ENCODE results near the gene MTHFD1L.

MTHFD1L gene

DNA sequence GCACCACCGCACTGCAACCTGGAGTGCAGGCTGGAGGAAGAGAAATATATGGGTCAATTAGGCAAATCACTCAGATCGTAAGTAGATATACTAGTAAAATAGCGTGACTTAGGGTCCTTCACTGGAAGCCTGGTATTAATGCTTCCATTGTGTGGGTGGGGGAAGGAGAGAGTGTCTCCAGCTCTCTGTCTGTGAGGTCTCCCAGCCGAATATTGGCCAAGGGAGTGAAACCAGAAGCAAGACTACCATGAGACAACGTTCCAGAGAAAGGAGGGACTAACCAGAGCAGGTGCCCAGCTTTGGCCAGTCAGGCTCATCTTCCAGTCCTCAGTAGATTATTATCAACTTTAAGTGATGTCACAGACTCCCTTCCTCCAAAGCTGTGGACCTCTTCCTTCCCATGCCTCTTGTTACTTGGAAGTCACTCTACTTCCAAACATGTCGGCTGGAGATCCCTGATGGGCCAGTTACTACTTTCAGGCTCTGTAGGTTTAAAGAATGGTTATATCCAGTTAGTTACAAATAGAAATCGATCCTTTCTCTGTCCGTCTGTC is 28.8 kb downstream of the MTHFD1L start:
- H3K27ac ChIP-seq (ENCODE audit: low read depth, low read length), result no peak overlapping the region

GRCh38 chr6:150894935-150895552 is 29.5 kb downstream of the MTHFD1L start:
- Histone ChIP-seq H3K27ac (ENCODE audit: low read depth, low read length) (no peak overlapping the region), H3K9ac (ENCODE audit: low read length) (no peak overlapping the region), H3K4me1 (ENCODE audit: control insufficient read depth, insufficient read depth, low read length) (peaks cover 11% of the 10 kb centered on the region), H3K36me3 (ENCODE audit: control insufficient read depth, insufficient read depth, low read length) (no peaks in the 10 kb centered on the region), H3K27me3 (ENCODE audit: control insufficient read depth, insufficient read depth, low read length) (no peaks in the 10 kb centered on the region), H3K4me3 (ENCODE audit: low read length) (peak overlapping the region; percentile 37)

More for the DNA sequence above, 28.8 kb downstream of the MTHFD1L start:
- Histone ChIP-seq H3K4me3 (ENCODE audit: low read length) (no peak overlapping the region), H3K9ac (ENCODE audit: low read length) (no peak overlapping the region), H3K27me3 (ENCODE audit: control insufficient read depth, insufficient read depth, low read length) (no peaks in the 10 kb centered on the region), H3K4me1 (ENCODE audit: control insufficient read depth, insufficient read depth, low read length) (peaks cover 9% of the 10 kb centered on the region), H3K36me3 (ENCODE audit: control insufficient read depth, insufficient read depth, low read length) (no peaks in the 10 kb centered on the region)

- H3K36me3 ChIP-seq (ENCODE audit: control insufficient read depth, insufficient read depth, low read length), result no peaks in the 10 kb centered on the region
- peaks cover 11% of the 10 kb centered on the region for H3K4me1 ChIP-seq (ENCODE audit: control insufficient read depth, insufficient read depth, low read length)
- no peak overlapping the region for H3K9ac ChIP-seq (ENCODE audit: low read length)
- H3K27me3 ChIP-seq (ENCODE audit: control insufficient read depth, insufficient read depth, low read length), result no peaks in the 10 kb centered on the region
- no peak overlapping the region for H3K4me3 ChIP-seq (ENCODE audit: low read length)
- no peak overlapping the region for H3K27ac ChIP-seq (ENCODE audit: low read depth, low read length)
These were observed 30.6 kb downstream of the MTHFD1L start for GRCh38 chr6:150895928-150896632.

GRCh38 chr6:150897400-150897943 is 32.0 kb downstream of the MTHFD1L start:
- H3K4me1 ChIP-seq (ENCODE audit: control insufficient read depth, insufficient read depth, low read length), result peaks cover 9% of the 10 kb centered on the region
- H3K27ac ChIP-seq (ENCODE audit: low read depth, low read length), result no peak overlapping the region

GRCh38 chr6:150898399-150899170 is 33.1 kb downstream of the MTHFD1L start:
- Histone ChIP-seq H3K4me1 (ENCODE audit: control insufficient read depth, insufficient read depth, low read length) (peaks cover 9% of the 10 kb centered on the region), H3K36me3 (ENCODE audit: control insufficient read depth, insufficient read depth, low read length) (no peaks in the 10 kb centered on the region), H3K9ac (ENCODE audit: low read length) (no peak overlapping the region), H3K4me3 (ENCODE audit: low read length) (peak overlapping the region; percentile 10), H3K27ac (ENCODE audit: low read depth, low read length) (no peak overlapping the region), H3K27me3 (ENCODE audit: control insufficient read depth, insufficient read depth, low read length) (no peaks in the 10 kb centered on the region)

More at GRCh38 chr6:150897400-150897943, 32.0 kb downstream of the MTHFD1L start:
- no peaks in the 10 kb centered on the region for H3K27me3 ChIP-seq (ENCODE audit: control insufficient read depth, insufficient read depth, low read length)
- no peak overlapping the region for H3K9ac ChIP-seq (ENCODE audit: low read length)
- no peak overlapping the region for H3K4me3 ChIP-seq (ENCODE audit: low read length)
- no peaks in the 10 kb centered on the region for H3K36me3 ChIP-seq (ENCODE audit: control insufficient read depth, insufficient read depth, low read length)

- no peaks in the 10 kb centered on the region for H3K36me3 ChIP-seq (ENCODE audit: control insufficient read depth, insufficient read depth, low read length)
- H3K4me3 ChIP-seq (ENCODE audit: low read length), result no peak overlapping the region
- peaks cover 9% of the 10 kb centered on the region for H3K4me1 ChIP-seq (ENCODE audit: control insufficient read depth, insufficient read depth, low read length)
- no peak overlapping the region for H3K9ac ChIP-seq (ENCODE audit: low read length)
- H3K27ac ChIP-seq (ENCODE audit: low read depth, low read length), result no peak overlapping the region
- H3K27me3 ChIP-seq (ENCODE audit: control insufficient read depth, insufficient read depth, low read length), result no peaks in the 10 kb centered on the region
These were observed 33.7 kb downstream of the MTHFD1L start for GRCh38 chr6:150899231-150899630.

- peaks cover 5% of the 10 kb centered on the region for H3K4me1 ChIP-seq (ENCODE audit: control insufficient read depth, insufficient read depth, low read length)
- no peak overlapping the region for H3K27ac ChIP-seq (ENCODE audit: low read depth, low read length)
These were observed 34.5 kb downstream of the MTHFD1L start for GRCh38 chr6:150900049-150900448.

DNA sequence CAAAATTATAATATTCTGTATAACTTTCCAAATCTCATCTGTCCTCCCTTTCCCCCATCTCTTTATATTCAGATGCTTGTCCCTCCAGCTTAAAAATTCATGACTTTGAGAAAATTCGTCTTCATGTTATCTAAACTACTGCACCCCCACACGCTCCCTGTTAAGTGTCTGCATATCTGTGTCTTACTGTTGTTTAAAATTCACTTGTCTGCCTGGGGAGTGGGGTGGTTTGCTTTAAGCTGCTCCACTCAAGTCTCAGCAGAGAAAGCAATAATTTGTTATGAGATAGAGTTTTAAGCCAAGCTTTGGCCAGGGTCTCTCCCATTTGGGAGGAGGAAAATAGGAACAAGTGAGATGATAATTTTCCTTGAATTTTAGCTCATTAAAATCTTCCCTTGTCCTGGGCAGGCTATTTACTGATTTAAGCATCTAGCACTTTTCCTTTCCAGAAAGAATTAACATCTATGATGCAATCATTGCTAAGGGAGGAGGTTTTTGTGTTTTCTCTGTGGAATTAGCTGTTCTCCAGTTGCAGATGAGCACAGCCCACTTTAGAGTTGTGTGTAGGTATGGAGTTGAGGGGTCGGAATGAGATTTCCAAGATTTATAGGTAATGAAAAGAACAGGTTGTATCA is 36.8 kb downstream of the MTHFD1L start:
- no peak overlapping the region for H3K4me3 ChIP-seq (ENCODE audit: low read length)
- H3K27me3 ChIP-seq (ENCODE audit: control insufficient read depth, insufficient read depth, low read length), result no peaks in the 10 kb centered on the region
- H3K9ac ChIP-seq (ENCODE audit: low read length), result no peak overlapping the region
- peaks cover 6% of the 10 kb centered on the region for H3K4me1 ChIP-seq (ENCODE audit: control insufficient read depth, insufficient read depth, low read length)
- H3K36me3 ChIP-seq (ENCODE audit: control insufficient read depth, insufficient read depth, low read length), result no peaks in the 10 kb centered on the region
- H3K27ac ChIP-seq (ENCODE audit: low read depth, low read length), result no peak overlapping the region

More at GRCh38 chr6:150900049-150900448, 34.5 kb downstream of the MTHFD1L start:
- H3K9ac ChIP-seq (ENCODE audit: low read length), result no peak overlapping the region
- H3K27me3 ChIP-seq (ENCODE audit: control insufficient read depth, insufficient read depth, low read length), result no peaks in the 10 kb centered on the region
- no peak overlapping the region for H3K4me3 ChIP-seq (ENCODE audit: low read length)
- H3K36me3 ChIP-seq (ENCODE audit: control insufficient read depth, insufficient read depth, low read length), result no peaks in the 10 kb centered on the region

GRCh38 chr6:150905769-150906168 is 40.3 kb downstream of the MTHFD1L start:
- Histone ChIP-seq H3K36me3 (ENCODE audit: control insufficient read depth, insufficient read depth, low read length) (no peaks in the 10 kb centered on the region), H3K9ac (ENCODE audit: low read length) (no peak overlapping the region), H3K27me3 (ENCODE audit: control insufficient read depth, insufficient read depth, low read length) (no peaks in the 10 kb centered on the region), H3K4me1 (ENCODE audit: control insufficient read depth, insufficient read depth, low read length) (peaks cover 3% of the 10 kb centered on the region), H3K27ac (ENCODE audit: low read depth, low read length) (no peak overlapping the region), H3K4me3 (ENCODE audit: low read length) (no peak overlapping the region)

- H3K27me3 ChIP-seq (ENCODE audit: control insufficient read depth, insufficient read depth, low read length), result no peaks in the 10 kb centered on the region
- no peaks in the 10 kb centered on the region for H3K36me3 ChIP-seq (ENCODE audit: control insufficient read depth, insufficient read depth, low read length)
- H3K27ac ChIP-seq (ENCODE audit: low read depth, low read length), result peak overlapping the region; percentile 51
- H3K9ac ChIP-seq (ENCODE audit: low read length), result no peak overlapping the region
- no peak overlapping the region for H3K4me3 ChIP-seq (ENCODE audit: low read length)
- peaks cover 3% of the 10 kb centered on the region for H3K4me1 ChIP-seq (ENCODE audit: control insufficient read depth, insufficient read depth, low read length)
These were observed 41.3 kb downstream of the MTHFD1L start for GRCh38 chr6:150906641-150907326.

- H3K4me1 ChIP-seq (ENCODE audit: control insufficient read depth, insufficient read depth, low read length), result peaks cover 3% of the 10 kb centered on the region
- H3K27me3 ChIP-seq (ENCODE audit: control insufficient read depth, insufficient read depth, low read length), result no peaks in the 10 kb centered on the region
- H3K9ac ChIP-seq (ENCODE audit: low read length), result no peak overlapping the region
- H3K27ac ChIP-seq (ENCODE audit: low read depth, low read length), result peak overlapping the region; percentile 14
- H3K36me3 ChIP-seq (ENCODE audit: control insufficient read depth, insufficient read depth, low read length), result no peaks in the 10 kb centered on the region
- no peak overlapping the region for H3K4me3 ChIP-seq (ENCODE audit: low read length)
These were observed 41.9 kb downstream of the MTHFD1L start for GRCh38 chr6:150907383-150907782.
